ENCODE results near the gene FNIP1.
"Not testable (repeated sequence)": the region's sequence is repeated elsewhere in the genome, so short reads cannot be mapped to it uniquely, and the experiment has no call there.

The FNIP1 gene

DNA sequence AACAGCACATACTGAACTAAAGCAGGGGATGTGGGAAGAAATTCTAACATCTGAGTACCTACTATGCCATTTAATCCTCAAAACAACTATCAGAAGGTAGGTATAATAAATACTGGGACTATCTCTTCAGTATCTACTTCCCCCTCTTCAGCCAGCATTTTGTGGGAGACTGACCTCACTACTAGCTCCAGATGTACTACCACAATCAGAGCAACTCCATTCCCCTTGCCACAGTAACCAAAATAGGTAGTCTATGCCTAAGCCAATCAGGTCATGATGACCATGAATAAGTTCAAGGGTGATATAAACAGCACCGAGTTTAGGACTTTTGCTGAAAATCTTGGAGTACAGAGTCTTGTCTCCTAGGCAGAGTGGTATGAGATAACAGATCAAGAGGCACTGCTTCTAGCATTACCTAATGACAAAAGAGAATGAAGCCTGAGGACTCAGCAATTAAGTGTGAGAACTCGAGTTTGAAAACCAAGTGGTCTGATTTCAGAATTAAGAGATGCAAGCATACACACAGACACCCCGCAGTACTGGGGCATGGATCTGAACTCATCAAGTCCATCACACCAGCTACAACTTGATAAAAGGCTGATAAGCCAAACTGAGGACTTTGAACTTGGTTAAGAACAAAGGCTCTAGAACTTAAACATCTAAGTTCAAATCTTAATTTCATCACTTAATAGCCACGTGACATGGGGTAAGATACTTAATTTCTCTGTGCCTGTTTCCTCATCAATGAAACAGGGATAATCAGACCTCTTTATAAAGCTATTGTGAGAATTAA is 9.7 kb downstream of the FNIP1 start:
- no peak for DNase-seq (ENCODE audit: low read depth)

DNA sequence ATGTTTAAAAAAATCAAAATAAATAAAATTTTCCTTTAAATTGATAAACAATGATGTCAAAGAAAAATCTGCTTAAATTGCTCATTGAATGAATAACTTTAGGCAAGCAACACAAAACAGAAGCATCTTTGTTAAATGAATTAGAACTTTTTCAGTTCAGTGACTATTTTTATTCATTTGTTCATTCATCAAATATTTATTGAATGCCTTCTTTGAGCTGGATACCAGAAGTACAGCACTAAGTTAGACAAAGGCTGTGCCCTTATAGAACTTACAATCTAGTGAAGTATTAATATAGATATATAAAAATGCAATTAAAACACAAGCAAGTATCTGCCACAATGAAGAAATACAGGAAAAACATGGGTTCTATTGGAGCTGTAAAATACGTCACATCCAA is 10.8 kb downstream of the FNIP1 start:
- DNase-seq (ENCODE audit: low read depth): no peak

DNA sequence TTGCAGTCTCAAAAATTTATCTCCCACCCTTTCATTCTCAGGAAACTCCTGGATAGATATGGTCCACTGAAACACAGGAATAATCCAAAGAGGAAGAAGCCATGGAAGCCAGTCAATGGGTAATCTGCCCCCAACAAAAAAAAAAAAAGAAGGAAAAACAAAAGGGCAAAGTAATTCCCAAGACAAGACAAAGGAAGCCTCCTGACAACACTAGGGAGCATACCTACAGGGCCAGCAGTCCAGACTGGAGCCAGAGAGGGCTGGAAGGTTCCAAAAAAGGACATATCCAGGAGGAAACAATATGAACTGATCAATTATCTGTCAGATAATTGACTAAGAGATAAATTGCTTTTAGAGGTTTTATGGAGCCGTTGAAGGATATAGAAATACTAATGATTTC is 12.9 kb downstream of the FNIP1 start:
- DNase-seq (ENCODE audit: low read depth): no peak

DNA sequence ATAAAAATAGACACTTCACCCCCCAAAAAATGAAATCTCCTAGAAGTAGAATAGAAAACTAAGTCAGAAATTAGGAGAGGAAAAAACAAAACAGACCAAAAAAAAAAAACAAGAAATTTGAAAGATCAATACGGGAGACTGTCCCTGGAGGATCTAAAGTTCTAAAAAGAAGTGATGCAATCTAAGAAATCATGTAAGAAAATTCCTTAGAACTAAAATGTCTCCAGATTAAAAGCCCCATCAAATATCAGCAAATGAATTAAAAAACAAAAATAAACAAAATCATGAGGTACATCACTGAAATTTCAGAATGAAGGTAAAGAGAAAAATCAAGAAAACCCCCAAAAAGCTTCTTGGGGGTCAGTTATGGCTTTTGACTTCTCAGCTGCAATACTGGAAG is 13.5 kb downstream of the FNIP1 start:
- no peak for DNase-seq (ENCODE audit: low read depth)

DNA sequence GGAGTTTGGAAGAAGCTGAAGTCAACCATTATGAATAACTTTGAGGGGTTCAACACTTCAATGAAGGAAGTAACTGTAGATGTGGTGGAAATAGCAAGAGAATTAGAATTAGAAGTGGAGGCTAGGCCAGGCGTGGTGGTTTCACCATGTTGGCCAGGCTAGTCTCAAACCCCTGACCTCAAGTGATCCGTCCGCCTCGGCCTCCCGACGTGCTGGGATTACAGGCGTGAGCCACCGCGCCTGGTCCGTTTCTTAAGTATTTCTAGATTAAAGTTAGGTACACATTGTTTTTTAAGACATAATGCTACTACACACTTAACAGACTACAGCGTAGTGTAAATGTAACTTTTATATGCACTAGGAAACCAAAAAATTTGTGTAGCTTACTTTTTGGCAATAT is 14.1 kb downstream of the FNIP1 start:
- DNase-seq (ENCODE audit: low read depth): no peak

DNA sequence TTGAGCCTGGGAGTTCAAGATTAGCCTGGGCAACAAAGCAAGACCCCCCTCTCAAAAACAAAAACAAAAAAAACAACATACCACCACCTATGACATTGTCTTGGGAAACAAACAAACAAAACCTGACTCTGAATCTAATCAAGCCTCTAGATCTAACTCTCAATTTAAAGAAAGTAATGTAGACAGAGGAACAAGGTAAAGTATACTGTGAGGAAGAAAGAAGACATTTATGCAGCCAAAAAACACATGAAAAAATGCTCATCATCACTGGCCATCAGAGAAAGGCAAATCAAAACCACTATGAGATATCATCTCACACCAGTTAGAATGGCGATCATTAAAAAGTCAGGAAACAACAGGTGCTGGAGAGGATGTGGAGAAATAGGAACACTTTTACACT is 18.7 kb downstream of the FNIP1 start:
- not testable (repeated sequence) for DNase-seq (ENCODE audit: low read depth)

DNA sequence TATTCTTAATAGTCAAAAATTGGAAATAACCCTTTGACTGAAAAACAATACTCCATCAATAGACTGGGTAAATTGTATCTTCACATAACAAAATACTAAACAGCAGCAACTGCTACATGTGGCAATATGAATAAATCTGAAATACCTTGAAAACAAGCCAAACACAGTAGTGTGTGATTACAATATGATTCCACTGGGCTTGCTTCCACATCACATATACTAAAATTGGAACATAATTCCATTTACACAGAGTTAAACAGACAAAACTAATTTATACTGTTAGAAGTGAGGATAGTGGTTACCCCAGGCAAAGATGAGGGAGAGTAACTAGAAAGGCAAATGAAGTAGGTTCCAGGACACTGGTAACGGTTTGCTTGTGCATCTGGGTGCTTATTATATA is 20.4 kb downstream of the FNIP1 start:
- DNase-seq (ENCODE audit: low read depth): no peak

DNA sequence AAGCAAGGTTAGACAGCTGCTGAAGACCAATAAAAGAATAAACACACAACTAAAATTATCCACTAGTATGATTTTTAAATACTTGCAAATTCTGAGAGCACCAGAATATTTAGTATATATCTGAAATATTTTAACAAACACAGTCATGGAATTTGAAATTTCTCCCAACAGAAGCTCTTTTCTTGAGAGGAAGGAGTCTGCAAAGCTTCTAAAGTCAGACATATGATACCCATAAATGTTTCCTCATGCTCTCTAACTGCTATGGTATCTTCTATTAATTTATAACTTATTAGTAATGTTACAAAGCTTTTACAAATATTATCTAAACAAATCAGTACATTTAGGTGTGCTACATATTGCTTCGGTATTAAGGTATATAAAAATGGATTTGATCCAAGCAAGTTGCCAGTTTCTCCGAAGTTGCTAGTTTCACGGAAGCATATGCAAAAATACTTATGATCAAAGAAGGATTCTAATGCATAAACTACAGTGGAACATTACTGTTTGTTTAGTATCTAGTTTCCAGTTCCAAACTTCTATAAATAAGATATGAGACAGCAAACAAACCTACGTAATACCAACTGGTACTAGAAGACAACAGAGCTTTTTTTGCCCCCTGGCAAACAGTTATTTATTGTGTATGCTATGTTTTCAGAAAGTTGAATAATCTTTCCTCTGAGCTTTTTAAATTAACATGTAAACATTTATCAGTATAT is 22.0 kb downstream of the FNIP1 start:
- no peak for DNase-seq (ENCODE audit: low read depth)

DNA sequence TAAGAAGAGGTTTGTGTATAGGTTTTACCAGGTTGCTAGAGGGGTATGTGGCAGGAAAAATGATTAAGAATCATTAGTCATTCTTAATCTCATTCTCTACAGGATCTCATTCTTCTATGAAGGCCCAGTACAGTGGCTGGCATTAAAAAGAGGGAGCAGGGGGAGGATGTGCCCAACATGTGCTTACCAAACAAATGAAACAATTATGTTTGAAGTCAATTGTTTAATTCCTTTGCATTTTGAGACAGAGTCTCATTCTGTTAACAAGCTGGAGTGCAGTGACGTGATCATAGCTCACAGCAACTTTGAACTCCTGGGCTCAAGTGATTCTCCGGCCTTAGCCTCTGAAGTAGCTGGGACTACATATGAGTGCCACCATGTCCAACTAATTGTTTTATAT is 23.0 kb downstream of the FNIP1 start:
- DNase-seq (ENCODE audit: low read depth): no peak

DNA sequence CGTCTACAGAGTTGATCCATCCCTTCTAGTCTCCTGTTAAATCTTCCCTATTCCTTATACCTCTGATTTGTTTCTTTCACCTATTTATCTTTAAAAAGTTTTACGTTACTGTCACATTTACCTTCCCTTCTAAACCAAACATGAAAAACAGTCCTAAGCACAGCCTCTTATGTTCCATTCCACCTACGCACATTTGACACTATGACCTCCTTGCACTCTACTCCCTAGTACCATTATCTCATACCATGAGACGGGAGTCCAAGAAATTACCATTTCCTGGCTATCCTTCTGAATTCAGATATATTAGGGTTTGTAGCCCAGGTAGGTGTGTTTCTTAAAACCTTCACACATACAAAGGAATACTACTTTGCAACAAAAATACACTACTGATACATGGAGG is 25.1 kb downstream of the FNIP1 start:
- DNase-seq (ENCODE audit: low read depth): no peak

DNA sequence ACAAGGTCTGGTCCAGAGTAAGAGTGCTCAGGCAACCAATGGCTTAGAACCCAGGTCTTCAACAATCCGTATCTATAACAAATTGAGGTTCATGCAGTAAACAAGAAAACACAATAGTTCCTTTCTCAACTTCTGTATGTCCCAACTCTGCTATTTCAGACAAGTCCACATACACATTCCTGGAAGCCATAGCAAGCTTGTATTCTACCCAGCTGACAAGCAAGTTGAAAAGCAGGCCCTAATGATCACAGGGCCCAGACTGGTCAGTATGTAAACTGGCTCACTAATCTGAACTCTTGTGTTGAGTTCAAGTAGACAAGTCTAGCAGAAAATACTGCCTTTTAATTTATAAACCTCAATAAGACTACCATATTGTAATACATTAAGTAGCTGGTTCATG is 26.9 kb downstream of the FNIP1 start:
- peak; percentile 42 for DNase-seq (ENCODE audit: low read depth)

DNA sequence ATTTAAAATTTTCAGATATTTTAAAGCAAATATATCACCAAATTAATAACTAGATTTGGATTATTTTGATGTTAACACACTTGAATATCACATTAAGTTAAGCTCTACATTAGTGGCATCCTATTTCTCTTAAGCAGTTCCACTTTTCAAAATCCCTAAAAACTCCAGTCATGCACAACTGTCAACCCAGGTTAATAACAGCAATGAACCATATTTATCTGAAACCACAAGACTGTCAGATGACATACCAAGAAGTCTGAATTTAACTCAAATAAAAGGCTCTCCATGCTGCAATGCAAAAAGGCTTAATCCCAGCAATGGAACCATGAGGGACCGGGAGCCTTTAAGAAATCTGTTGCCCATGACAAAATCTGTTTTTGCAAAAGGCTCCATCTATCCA is 27.5 kb downstream of the FNIP1 start:
- peak; percentile 30 for DNase-seq (ENCODE audit: low read depth)

DNA sequence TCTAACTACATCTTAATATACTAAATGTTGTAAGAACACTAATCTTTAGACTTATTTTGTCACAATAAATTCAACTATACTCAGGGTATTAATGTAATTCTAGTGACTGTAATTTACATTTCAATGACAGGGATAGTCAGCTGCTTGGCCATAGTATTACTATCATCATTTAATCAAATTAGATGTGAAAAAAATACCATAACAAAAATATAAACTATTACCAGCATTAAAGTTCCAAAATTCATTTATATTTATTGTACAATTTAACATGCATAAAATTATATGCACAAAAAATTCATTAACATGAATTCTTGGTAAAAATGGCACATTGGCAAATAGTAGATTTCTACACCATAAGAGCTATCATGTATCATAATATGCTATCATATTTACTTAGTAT is 28.9 kb downstream of the FNIP1 start:
- no peak for DNase-seq (ENCODE audit: low read depth)

DNA sequence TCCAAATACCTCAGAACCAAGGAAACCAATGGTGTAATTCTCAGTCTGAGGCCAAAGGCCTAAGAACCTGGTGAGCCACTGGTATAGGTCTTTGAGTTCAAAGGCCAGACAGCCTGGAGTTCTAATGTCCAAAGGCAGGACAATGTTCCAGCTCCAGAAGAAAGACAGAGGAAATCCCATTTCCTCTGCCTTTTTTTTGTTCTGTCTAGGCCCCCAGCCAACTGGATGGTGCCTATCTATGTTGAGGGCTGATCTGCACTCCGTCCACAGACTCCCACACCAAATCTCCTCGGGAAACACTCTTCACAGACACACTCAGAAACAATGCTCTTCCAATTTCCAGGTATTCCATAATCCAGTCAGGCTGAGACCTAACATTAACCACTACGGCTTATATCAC is 30.1 kb downstream of the FNIP1 start:
- peak; percentile 22 for DNase-seq (ENCODE audit: low read depth)

DNA sequence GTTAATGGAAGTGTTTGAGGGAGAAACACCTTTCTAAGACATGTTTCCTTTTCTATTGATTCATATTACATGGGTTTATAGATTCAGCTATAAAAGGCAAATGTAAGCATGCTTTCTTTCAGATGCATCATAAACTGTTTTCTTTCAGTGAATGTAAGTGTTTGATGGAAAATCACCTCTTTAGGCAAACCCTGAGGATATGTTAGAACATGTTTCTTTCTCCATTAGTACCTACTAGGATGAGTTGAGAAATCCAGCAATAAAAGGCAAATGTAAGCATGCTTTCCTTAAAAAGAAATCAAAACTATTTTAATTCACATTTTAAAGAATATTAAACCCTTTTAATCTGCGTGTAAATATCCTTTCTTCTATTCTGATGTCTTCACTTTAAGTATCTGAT is 31.6 kb downstream of the FNIP1 start:
- DNase-seq (ENCODE audit: low read depth): no peak

DNA sequence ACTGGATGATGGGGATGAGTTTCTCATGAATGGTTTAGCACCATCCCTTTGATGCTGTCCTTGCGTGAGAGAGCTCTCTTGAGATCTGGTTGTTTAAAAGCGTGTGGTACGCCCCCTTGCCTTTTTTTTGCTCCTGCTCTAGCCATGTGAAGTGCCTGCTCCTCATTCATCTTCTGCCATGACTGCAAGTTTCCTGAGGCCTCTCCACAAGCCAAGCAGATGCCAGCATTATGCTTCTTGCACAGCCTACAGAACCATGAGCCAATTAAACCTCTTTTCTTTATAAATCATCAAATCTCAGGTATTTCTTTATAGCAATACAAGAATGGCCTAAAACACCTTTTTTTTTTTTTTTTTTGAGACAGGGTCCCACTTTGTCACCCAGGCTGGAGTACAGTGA is 32.8 kb downstream of the FNIP1 start:
- no peak for DNase-seq (ENCODE audit: low read depth)

DNA sequence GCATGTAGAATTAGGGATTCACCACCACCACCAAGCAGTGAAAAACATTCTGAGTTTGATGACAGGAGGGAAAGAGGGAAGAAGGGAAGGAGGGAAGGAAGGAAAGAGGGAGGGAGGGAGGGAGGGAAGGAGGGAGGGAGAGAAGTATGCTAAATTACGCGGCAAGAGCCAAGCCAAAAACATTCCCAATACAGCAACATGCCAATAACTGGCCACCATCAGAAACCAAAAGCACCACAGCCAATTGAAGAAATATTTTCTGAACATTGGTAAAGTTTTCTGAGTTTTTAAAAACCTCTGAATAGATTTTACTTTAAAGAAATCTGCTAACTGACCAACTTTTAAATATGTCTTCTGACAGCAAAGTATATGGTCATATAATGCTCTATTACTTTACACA is 36.0 kb downstream of the FNIP1 start:
- DNase-seq (ENCODE audit: low read depth): no peak

DNA sequence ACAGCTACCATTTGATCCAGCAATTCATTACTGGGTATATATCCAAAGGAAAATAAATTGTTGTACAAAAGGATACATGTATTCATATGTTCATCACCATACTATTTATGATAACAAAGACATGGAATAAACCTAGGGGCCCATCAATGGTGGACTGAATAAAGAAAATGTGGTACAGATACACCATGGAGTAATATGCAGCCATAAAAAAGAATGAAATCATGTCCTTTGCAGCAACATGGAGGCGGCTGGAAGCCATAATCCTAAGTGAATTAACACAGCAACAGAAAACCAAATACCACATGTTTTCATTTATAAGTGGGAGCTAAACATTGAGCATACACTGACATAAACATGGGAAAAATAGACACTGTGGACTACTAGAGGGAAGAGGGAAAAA is 37.1 kb downstream of the FNIP1 start:
- DNase-seq (ENCODE audit: low read depth): no peak

DNA sequence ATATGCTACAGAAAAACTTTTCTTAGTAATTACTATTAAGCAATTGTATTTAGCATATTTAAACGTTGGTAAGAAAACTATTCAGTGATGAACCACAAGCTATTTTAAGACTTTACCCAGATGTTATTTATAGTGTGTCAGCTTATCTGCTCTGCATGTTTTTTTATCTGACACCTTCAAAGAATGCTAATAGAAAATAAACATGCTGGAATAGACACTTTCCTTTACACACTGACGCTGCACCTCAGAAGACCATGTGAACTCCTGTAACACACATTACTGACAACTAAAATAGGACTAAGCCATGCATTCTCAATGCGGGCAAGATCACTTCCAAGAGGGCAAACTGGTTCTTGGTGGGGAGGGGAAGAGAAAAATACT is 38.3 kb downstream of the FNIP1 start:
- peak; percentile 54 for DNase-seq (ENCODE audit: low read depth)

DNA sequence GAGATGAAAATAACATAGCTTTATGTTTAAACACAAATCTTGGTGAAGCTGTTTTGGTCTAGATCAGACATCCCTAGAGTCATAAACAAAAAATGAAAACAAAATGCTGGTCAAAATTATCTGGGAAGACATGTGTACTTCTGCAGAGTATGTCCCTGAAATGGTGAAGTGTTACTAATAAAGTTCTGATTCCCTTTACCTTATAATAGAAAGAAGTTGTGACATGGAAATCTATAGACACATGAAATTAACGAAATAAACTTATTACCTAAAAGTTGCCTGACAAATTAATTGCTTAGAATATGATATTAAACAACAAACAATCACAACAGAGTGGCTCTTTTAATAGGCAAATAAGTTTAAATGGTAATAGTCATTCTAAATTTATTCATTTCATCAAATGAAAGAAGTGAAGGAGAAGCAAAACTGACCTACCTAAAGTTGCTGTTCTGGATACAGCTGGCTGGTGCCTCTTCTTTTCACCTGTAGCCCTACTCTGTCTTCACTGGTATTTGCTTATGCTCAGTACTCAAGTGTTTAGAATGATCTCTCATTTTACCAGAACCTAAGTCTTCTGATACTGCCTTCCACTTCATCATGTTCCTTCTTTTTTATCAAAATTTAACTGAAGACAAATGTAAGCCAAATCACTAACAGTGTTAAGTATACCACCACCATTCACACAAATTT is 38.8 kb downstream of the FNIP1 start:
- DNase-seq (ENCODE audit: low read depth): no peak

DNA sequence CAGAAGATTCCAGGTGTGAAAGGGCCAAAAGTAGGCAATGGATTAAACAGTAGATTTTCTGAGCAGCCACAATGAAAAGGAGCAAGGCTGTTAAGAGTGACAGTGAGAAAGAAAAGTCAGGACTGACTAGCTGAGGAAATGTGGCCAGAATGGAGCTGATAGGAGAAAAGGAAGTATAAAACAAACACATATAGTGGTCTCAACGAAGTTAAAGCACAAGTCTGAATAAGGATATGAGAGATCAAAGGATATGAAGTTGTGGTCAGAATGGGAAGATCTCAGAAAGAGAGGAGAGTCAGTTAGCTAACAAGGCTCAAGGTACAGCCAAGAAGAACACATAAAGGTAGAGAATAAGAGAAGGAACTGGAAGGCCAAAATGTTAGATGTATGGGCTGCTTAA is 39.9 kb downstream of the FNIP1 start:
- no peak for DNase-seq (ENCODE audit: low read depth)

DNA sequence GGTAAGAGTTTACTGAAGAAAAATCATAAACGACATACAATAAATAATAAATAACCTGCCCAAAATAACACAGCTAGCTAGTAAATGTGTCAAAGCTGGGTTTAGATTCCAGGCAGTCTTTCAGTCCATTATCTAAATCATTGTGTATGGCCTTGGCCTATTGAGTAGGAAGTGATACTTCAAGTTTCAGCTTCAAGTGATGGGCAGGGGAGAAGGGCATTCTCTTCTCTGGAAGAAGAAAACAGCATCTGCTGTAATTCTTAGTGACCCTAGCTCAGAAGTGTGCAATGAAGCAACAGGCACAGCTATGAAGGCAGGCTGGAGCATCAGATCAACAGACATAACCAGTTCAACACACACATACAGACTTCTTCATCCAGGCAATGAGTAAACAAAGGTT is 42.5 kb downstream of the FNIP1 start:
- no peak for DNase-seq (ENCODE audit: low read depth)

DNA sequence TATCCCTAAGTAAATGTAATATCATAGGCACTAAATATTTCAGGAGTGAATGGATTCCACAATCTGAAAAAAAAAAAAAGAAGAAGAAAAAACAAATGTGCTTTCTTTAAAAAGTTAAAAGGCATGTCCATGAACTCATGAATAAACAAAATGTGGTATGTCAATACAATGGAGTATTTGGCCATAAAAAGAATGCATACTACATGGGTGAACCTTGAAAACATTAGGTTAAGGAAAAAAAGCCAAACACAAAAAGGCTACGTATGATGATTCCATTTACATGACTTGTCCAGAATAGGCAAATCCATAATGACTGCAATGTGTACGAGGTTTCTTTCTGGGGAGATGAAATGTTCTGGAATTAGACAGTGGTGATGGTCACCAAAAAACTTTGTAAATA is 45.3 kb downstream of the FNIP1 start:
- DNase-seq (ENCODE audit: low read depth): no peak

Data from amniotic epithelial cell (primary cell).